Endothelial cell of umbilical vein (primary cell): ENCODE data around the gene ARHGAP15. TPM values are rescaled to one million over a fixed set of nuclear protein-coding genes. Genes with fewer than 3 reads are reported as not detected.

Experiments
- BruUV-seq: library from RNA; stranded (reverse); fragments of 400-500 nt; replicated peaks from 2 replicates; lab custom pipeline; 2021; lab: Mats Ljungman, UMichigan
- CTCF ChIA-PET: fragments of 300-600, 350-600 bp; sonication (Branson Sonifier 250); formaldehyde crosslinking; loops from one replicate; lab custom pipeline; 2021; ENCODE audit warnings: antibody characterized with exemption, inconsistent platforms; lab: Charles Lee
- POLR2A ChIA-PET: fragments of 300-600, 350-600 bp; sonication (Branson Sonifier 250); formaldehyde crosslinking; loops from one replicate; lab custom pipeline; 2021; ENCODE audit warnings: antibody characterized with exemption, inconsistent platforms; lab: Charles Lee
- DNase-seq: peaks from one replicate; pipeline ENCODE4 v3.0.0-alpha.2; 2011; ENCODE audit warnings: low read depth, low spot score
- FAIRE-seq: peaks from 2 replicates; lab custom pipeline; 2011; peaks lifted over from hg19 to GRCh38; lab: Jason Lieb, UNC
- H2AFZ ChIP-seq: 2 replicates; pipeline ENCODE4 v1.6.0; 2012; ENCODE audit warnings: low read depth, low read length, control low read depth, inconsistent platforms
- H3K27ac ChIP-seq: 2 replicates; pipeline ENCODE4 v1.5.1; 2011; ENCODE audit warnings: low read depth, mild to moderate bottlenecking, control low read depth, low read length, moderate library complexity; ENCODE audit not compliant: insufficient read depth
- H3K27me3 ChIP-seq, 2 experiments: 2 replicates each; pipeline versions ENCODE4 v1.6.0 to v1.6.1; 2011; ENCODE audit warnings: low read length in 2 of 2, mixed read lengths in 1 of 2; ENCODE audit not compliant: control insufficient read depth in 2 of 2, insufficient read depth in 2 of 2
- H3K36me3 ChIP-seq, 2 experiments: 2 replicates in 1 of 2; 3 replicates in 1 of 2; pipeline ENCODE4 v1.5.1; 2011; ENCODE audit warnings: low read length in 2 of 2, mild to moderate bottlenecking in 1 of 2, moderate library complexity in 1 of 2; ENCODE audit not compliant: control insufficient read depth in 2 of 2, insufficient read depth in 2 of 2; ENCODE audit errors: extremely low read depth in 1 of 2
- H3K4me1 ChIP-seq: 3 replicates; pipeline ENCODE4 v1.5.1; 2011; ENCODE audit warnings: mild to moderate bottlenecking, low read length; ENCODE audit not compliant: control insufficient read depth, insufficient read depth; ENCODE audit errors: extremely low read depth
- H3K4me2 ChIP-seq: 2 replicates; pipeline ENCODE4 v1.6.1; 2011; ENCODE audit warnings: low read length, control low read depth, mixed read lengths; ENCODE audit not compliant: insufficient read depth
- H3K4me3 ChIP-seq, 3 experiments: fragments of 200-600 bp in 1 of 3; sonication (generic), shearing (Covaris generic) in 1 of 3; replicated peaks in 1 of 3; 2 replicates each; pipeline ENCODE4 v1.5.1; 2011 to 2016; ENCODE audit warnings: control low read depth in 3 of 3, low read length in 3 of 3, mild to moderate bottlenecking in 2 of 3, inconsistent platforms in 1 of 3, low read depth in 1 of 3, moderate library complexity in 1 of 3; ENCODE audit not compliant: insufficient read depth in 1 of 3
- H3K79me2 ChIP-seq: 2 replicates; pipeline ENCODE4 v1.6.0; 2012; ENCODE audit warnings: low read length, inconsistent platforms; ENCODE audit not compliant: control insufficient read depth, insufficient read depth
- H3K9ac ChIP-seq: replicated peaks from 2 replicates; pipeline ENCODE3; 2011; ENCODE audit warnings: low read length, control low read depth; ENCODE audit not compliant: insufficient read depth; ENCODE audit errors: extremely low read depth
- H3K9me1 ChIP-seq: replicated peaks from 3 replicates; pipeline ENCODE4 v1.6.0; 2011; ENCODE audit warnings: mild to moderate bottlenecking, low read length; ENCODE audit not compliant: control insufficient read depth, insufficient read depth; ENCODE audit errors: extremely low read depth
- H3K9me3 ChIP-seq: replicated peaks from 2 replicates; pipeline ENCODE4 v1.5.1; 2012; ENCODE audit warnings: low read length, inconsistent platforms; ENCODE audit not compliant: control insufficient read depth, insufficient read depth
- H4K20me1 ChIP-seq: replicated peaks from 2 replicates; pipeline ENCODE3; 2011; ENCODE audit warnings: mild to moderate bottlenecking, low read length; ENCODE audit not compliant: control insufficient read depth, insufficient read depth; ENCODE audit errors: extremely low read depth
- FOS ChIP-seq: IDR thresholded peaks from 2 replicates; pipeline ENCODE4 v1.6.1; 2011; ENCODE audit warnings: mild to moderate bottlenecking, low read length, moderate library complexity, borderline replicate concordance; ENCODE audit not compliant: insufficient read depth
- GATA2 ChIP-seq: IDR thresholded peaks from 2 replicates; pipeline ENCODE4 v1.7.0; 2011; ENCODE audit warnings: low read depth, mild to moderate bottlenecking, moderate library complexity, mixed read lengths, low read length; ENCODE audit not compliant: insufficient read length, insufficient read depth
- JUN ChIP-seq: IDR thresholded peaks from 2 replicates; pipeline ENCODE4 v1.6.1; 2011; ENCODE audit warnings: borderline replicate concordance, low read depth; ENCODE audit not compliant: insufficient read length, insufficient read depth
- POLR2AphosphoS5 ChIP-seq: IDR thresholded peaks from 2 replicates; pipeline ENCODE4 v1.6.1; 2012; ENCODE audit warnings: low read depth, mild to moderate bottlenecking, control low read depth, low read length, moderate library complexity; ENCODE audit not compliant: insufficient read depth
- dilution Hi-C: fragments of 300-500 bp; cut with MboI; formaldehyde crosslinking; loops from one replicate; pipeline ENCODE4 v1.15.0; 2019; ENCODE audit warnings: low sequenced_read_pairs; ENCODE audit not compliant: extremely low pct_ligation_motif_present
- intact Hi-C: fragments of 100-400 bp; cut with micrococcal nuclease; formaldehyde crosslinking; loops from one replicate; pipeline ENCODE4 v1.10.0; 2022
- polyA plus RNA-seq, 4 experiments: library from polyadenylated mRNA; depleted of rRNA in 3 of 4; stranded (reverse) in 3 of 4; unstranded in 1 of 4; fragments of >200 nt; gene quantifications; 2 replicates each; pipeline versions ENCODE4 v1.2.1 to v1.2.3, GENCODE V29; 2011 to 2012; ENCODE audit warnings: missing spikeins in 1 of 4
- total RNA-seq: library from RNA; stranded (reverse); gene quantifications from 2 replicates; pipeline ENCODE4 v1.2.3, GENCODE V29; 2021
- TF ChIP-seq, protein P1 (sequence below): IDR thresholded peaks from 2 replicates; pipeline ENCODE4 v1.6.1; 2011; ENCODE audit not compliant: insufficient read depth, insufficient read length
- TF ChIP-seq, protein P2 (sequence below), 2 donors: IDR thresholded peaks; 1 replicate in 1 of 2; 2 replicates in 1 of 2; pipeline ENCODE4 v1.5.1; 2011; ENCODE audit warnings: low read length in 2 of 2, mild to moderate bottlenecking in 2 of 2, moderate library complexity in 2 of 2, control low read depth in 1 of 2, inconsistent platforms in 1 of 2, low read depth in 1 of 2; ENCODE audit not compliant: insufficient read depth in 1 of 2; ENCODE audit errors: extremely low read depth in 1 of 2

Gene ARHGAP15
- total and polyA plus RNA-seq, 2 donors (not counting 3 experiments of a cell fraction or from before 2014, with no cell fraction given): not detected

- dilution Hi-C loops: no loop called here
- Histone ChIP-seq H3K9me1 (no peaks in the 10 kb centered on the region), H3K27ac (no peak overlapping the region), H4K20me1 (no peaks in the 10 kb centered on the region), H3K79me2 (no peaks in the 10 kb centered on the region), H3K27me3 (no peaks in the 10 kb centered on the region), H3K9ac (no peak overlapping the region), H3K36me3 (no peaks in the 10 kb centered on the region), H3K9me3 (no peaks in the 10 kb centered on the region), H2AFZ (no peak overlapping the region), H3K4me3 (no peak overlapping the region), H3K4me1 (no peaks in the 10 kb centered on the region), H3K4me2 (no peak overlapping the region)
- CTCF ChIA-PET: interaction anchor here (1.3 kb wide), 1 partner anchor 12 kb away, joined by 3 read pairs; no protein-coding TSS in a partner anchor
- no peak for DNase-seq
- POLR2A ChIA-PET: no interaction called here
- BruUV-seq: no TSS peak
- intact Hi-C loops: no loop called here
- FAIRE-seq: no peak
- TF ChIP-seq GATA2: no peak
- no peak for TF ChIP-seq FOS
- no peak for TF ChIP-seq JUN
- TF ChIP-seq, protein P1, sequence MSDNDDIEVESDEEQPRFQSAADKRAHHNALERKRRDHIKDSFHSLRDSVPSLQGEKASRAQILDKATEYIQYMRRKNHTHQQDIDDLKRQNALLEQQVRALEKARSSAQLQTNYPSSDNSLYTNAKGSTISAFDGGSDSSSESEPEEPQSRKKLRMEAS: no peak
- TF ChIP-seq POLR2AphosphoS5: no peak
Measured at GRCh38 chr2:143759455-143759854, 630.2 kb downstream of the ARHGAP15 start.

DNA sequence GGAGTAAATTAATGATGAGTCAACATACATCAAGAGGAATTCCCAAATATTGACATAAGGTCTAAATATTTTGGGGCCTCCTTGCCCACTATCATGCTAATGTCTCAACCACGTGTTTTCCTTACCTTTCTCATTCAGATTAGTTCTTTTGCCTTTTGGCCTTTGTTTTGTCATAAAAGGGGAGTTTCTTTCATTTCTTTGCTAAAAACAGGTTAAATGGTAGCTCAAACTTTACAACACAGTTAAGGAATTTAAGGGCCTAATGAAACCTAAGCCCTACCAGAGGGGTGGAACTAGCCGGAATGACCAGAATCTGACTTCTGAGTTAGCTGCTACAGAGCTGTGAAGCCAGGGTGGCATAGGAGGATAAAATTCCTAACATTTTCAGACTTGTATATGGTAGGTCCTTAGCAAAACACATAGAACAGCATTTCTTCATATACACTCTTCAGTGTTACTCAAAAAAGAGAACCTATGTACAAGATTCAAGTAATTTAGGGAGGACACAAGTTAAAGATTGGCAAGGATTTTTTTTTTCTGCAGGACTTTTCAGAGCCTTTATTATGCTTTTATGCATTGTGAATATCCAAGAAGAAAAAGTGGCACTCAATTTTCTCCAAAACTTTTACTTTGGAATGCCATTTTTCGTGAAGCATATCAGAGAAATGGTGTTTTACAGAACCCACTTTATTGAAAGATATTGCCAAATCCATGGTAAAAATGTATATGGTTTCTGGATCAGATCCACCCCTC, 633.1 kb downstream of the ARHGAP15 start:
- no TSS peak for BruUV-seq
- Histone ChIP-seq H3K79me2 (no peaks in the 10 kb centered on the region), H3K4me2 (no peak overlapping the region), H3K9me1 (no peaks in the 10 kb centered on the region), H3K9me3 (no peaks in the 10 kb centered on the region), H3K27me3 (no peaks in the 10 kb centered on the region), H4K20me1 (no peaks in the 10 kb centered on the region), H3K4me1 (no peaks in the 10 kb centered on the region), H3K4me3 (no peak overlapping the region), H2AFZ (no peak overlapping the region), H3K27ac (no peak overlapping the region), H3K9ac (no peak overlapping the region), H3K36me3 (no peaks in the 10 kb centered on the region)
- TF ChIP-seq, protein P1: no peak
- TF ChIP-seq, protein P2, sequence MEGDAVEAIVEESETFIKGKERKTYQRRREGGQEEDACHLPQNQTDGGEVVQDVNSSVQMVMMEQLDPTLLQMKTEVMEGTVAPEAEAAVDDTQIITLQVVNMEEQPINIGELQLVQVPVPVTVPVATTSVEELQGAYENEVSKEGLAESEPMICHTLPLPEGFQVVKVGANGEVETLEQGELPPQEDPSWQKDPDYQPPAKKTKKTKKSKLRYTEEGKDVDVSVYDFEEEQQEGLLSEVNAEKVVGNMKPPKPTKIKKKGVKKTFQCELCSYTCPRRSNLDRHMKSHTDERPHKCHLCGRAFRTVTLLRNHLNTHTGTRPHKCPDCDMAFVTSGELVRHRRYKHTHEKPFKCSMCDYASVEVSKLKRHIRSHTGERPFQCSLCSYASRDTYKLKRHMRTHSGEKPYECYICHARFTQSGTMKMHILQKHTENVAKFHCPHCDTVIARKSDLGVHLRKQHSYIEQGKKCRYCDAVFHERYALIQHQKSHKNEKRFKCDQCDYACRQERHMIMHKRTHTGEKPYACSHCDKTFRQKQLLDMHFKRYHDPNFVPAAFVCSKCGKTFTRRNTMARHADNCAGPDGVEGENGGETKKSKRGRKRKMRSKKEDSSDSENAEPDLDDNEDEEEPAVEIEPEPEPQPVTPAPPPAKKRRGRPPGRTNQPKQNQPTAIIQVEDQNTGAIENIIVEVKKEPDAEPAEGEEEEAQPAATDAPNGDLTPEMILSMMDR (IDR thresholded peaks at IDR 0.05; ENCODE audit: extremely low read depth in 1 of 2, insufficient read depth in 1 of 2, low read depth in 1 of 2, low read length in 2 of 2): no peak
- TF ChIP-seq GATA2 (no peak), POLR2AphosphoS5 (no peak)
- intact Hi-C loops: no loop called here
- FAIRE-seq (no peak), DNase-seq (no peak)
- POLR2A ChIA-PET: no interaction called here
- CTCF ChIA-PET: no interaction called here
- dilution Hi-C loops: no loop called here
